HUES64 (cell line): ENCODE results near the gene EML3.

ENCODE experiments used
- H3K27ac ChIP-seq: 2 replicates; pipeline ENCODE4 v1.7.0; 2013; ENCODE audit warnings: low read depth, low read length, inconsistent platforms
- H3K27me3 ChIP-seq: 2 replicates; pipeline ENCODE4 v1.6.1; 2013; ENCODE audit warnings: mild to moderate bottlenecking, low read length; ENCODE audit not compliant: insufficient read depth
- H3K36me3 ChIP-seq: 2 replicates; pipeline ENCODE4 v1.6.1; 2013; ENCODE audit warnings: mild to moderate bottlenecking, low read length; ENCODE audit not compliant: insufficient read depth
- H3K4me1 ChIP-seq: 2 replicates; pipeline ENCODE4 v1.6.1; 2013; ENCODE audit warnings: mild to moderate bottlenecking, low read length, moderate library complexity; ENCODE audit not compliant: insufficient read depth
- H3K4me3 ChIP-seq: 2 replicates; pipeline ENCODE4 v1.5.1; 2013; ENCODE audit warnings: mild to moderate bottlenecking, low read length, moderate library complexity
- H3K9ac ChIP-seq: 2 replicates; pipeline ENCODE4 v1.6.1; 2013; ENCODE audit warnings: mild to moderate bottlenecking, low read depth, low read length
- H3K9me3 ChIP-seq: 2 replicates; pipeline ENCODE4 v1.6.1; 2013; ENCODE audit warnings: low read depth, low read length; ENCODE audit not compliant: insufficient read depth
- WGBS: fragments of 150-250, 120-280 bp; methylation state at CpG from one replicate; pipeline ENCODE4 v1.1.7; 2013; ENCODE audit warnings: missing lambda C conversion rate; 5-methylcytosine and 5-hydroxymethylcytosine counted together

The EML3 gene

DNA sequence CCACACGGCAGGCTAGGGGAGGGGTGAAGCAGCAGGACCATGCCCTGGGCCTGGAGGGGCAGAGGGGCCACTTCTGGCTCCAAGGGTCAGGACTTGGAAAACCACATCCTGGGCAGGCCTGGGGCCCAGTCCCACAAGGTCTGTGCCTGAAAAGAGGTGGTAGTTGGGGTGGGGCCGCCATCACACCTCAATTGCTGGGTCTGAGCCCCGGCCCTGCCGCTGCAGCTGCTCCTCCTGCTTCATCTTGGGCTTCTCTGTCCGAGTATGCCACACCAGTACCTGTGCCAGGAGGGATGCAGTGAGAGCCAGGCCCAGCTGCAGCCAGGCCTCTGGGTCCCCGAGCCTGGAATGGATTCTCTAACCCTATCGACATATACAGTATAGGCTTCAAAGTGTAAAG is 2.9 kb upstream of the EML3 start:
- 96% methylated on average over 7 of the region's 7 CpGs for WGBS
- H3K4me3 ChIP-seq = no peak overlapping the region
- no peak overlapping the region for H3K9ac ChIP-seq
- no peaks in the 10 kb centered on the region for H3K9me3 ChIP-seq
- peaks cover 7% of the 10 kb centered on the region; the same call in 1 of the 2 replicates for H3K36me3 ChIP-seq
- H3K27me3 ChIP-seq = peaks cover 10% of the 10 kb centered on the region; the same call in 1 of the 2 replicates
- peaks cover 6% of the 10 kb centered on the region; the same call in 1 of the 2 replicates for H3K4me1 ChIP-seq
- no peak overlapping the region for H3K27ac ChIP-seq

DNA sequence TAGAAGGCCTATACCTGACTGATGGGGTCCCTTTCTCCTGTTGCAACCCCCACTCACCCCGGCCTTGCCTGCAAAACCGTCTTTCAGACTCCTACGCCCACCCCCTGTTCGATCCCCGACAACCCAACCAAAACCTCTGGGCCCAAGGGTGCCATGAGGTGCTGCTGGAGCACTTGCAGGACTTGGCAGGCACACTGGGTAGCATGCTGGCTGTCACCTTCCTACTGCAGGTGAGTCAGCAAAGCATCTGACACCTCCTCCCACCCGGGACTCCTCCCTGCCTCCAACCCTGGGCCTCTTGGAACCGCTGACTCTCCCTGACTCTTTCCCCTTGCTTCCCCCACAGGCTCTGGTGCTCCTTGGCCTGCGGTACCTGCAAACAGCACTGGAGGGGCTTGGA is 1.7 kb upstream of the EML3 start:
- Histone ChIP-seq H3K9ac (no peak overlapping the region), H3K27me3 (peaks cover 10% of the 10 kb centered on the region; the same call in 1 of the 2 replicates), H3K4me3 (no peak overlapping the region), H3K36me3 (peaks cover 7% of the 10 kb centered on the region; the same call in 1 of the 2 replicates), H3K9me3 (no peaks in the 10 kb centered on the region), H3K27ac (no peak overlapping the region), H3K4me1 (peaks cover 5% of the 10 kb centered on the region; the same call in 1 of the 2 replicates)
- WGBS = 75% methylated on average over 8 of the region's 8 CpGs

DNA sequence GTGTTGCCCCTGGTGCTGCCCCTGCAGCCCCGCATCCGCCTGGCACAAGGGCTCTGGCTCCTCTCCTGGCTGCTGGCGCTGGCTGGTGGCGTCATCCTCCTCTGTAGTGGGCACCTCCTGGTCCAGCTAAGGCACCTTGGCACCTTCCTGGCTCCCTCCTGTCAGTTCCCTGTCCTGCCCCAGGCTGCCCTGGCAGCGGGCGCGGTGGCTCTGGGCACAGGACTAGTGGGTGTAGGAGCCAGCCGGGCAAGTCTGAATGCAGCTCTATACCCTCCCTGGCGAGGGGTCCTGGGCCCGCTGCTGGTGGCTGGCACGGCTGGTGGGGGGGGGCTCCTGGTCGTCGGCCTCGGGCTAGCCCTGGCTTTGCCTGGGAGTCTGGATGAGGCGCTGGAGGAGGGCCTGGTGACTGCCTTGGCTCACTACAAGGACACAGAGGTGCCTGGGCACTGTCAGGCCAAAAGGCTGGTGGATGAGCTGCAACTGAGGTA is 760 bp upstream of the EML3 start:
- Histone ChIP-seq H3K4me1 (peaks cover 5% of the 10 kb centered on the region; the same call in 1 of the 2 replicates), H3K36me3 (peaks cover 7% of the 10 kb centered on the region; the same call in 1 of the 2 replicates), H3K9ac (no peak overlapping the region), H3K27me3 (peaks cover 10% of the 10 kb centered on the region; the same call in 1 of the 2 replicates), H3K4me3 (peak overlapping the region; percentile 31), H3K9me3 (no peaks in the 10 kb centered on the region), H3K27ac (no peak overlapping the region)
- 84% methylated on average over 15 of the region's 15 CpGs for WGBS

DNA sequence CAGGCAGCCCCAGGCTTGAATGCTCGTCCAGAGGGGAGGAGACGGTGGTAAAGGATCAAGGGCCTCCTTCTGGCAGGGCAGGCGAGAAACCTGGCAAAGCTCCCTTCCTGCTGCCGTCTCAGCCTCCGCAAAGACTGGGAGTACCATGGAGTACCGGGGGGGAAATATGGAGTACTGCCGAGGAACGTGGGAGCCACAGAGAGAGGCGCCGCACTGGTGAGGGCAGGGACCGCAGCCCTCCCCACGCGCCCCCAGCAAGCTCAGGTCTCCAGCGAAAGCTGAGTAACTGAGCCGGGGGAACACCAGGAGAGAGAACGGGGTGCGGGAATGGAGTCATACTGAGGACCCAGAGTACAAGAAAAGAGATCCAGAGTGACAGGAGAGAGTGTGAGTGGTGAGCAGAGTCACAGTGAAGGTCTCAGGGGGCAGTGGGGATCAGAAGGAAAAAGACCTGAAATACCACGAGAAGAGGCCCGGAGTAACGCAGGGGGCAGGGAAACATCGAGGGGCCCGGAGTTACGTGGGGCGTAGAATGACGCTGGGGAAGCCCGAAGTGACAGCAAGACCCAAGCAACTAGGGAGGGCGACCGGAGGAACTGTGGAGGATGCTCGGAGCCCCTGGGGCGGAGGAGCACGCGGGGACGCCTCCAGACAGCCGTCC is 740 bp downstream of the EML3 start:
- Histone ChIP-seq H3K36me3 (peaks cover 7% of the 10 kb centered on the region; the same call in 1 of the 2 replicates), H3K9ac (peak overlapping the region; percentile 39; the same call in 1 of the 2 replicates), H3K27me3 (peaks cover 10% of the 10 kb centered on the region; the same call in 1 of the 2 replicates), H3K27ac (no peak overlapping the region), H3K4me1 (peaks cover 9% of the 10 kb centered on the region; the same call in 1 of the 2 replicates), H3K9me3 (no peaks in the 10 kb centered on the region), H3K4me3 (peak overlapping the region; percentile 66)
- 6% methylated on average over 34 of the region's 34 CpGs for WGBS

DNA sequence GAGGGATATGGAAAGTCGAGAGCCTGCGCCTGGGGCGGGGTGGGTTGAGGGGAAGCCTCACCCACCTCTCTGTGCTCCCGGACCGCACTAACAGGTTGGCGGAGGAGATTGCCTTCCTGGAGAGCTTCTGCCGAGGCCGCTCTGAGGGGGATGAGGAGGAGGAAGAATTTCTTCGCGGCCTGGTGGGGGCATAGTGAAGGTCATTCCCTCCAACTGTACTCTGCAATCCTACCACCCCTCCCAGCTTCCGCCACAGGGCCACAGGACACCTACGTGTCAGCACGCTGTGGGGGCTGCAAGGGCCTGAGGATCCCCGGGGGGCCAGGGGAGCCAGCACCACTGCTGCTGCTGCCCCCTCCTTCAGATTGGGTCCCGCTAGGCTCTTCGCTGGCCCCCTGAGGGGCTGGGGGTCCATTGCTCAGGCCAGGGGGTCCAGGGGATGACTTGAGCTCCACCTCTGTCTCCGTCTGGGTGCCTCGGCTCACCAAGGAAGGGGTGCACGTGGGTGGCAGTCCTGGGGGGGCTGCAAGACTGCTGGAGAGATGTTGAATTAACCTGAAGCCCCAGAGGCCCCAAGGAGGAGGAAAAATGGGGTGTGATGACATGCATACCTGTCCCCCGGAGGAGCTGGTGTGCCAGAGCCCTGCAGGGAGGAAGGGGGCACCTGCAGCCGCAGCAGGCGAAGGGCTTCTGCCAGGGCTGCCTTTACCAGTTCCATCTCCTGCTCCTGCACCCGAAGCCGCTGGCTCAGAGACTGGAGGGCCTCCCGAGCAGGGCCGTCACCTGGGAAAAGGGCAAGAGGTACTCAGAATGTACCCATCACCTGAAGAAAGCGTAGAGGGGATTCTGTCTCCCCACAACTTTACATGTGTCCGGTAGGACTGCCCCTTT is 1.5 kb downstream of the EML3 start:
- Histone ChIP-seq H3K9ac (no peak overlapping the region), H3K27ac (no peak overlapping the region), H3K4me3 (peak overlapping the region; percentile 66), H3K9me3 (no peaks in the 10 kb centered on the region), H3K36me3 (peaks cover 2% of the 10 kb centered on the region; the same call in 1 of the 2 replicates), H3K4me1 (peaks cover 9% of the 10 kb centered on the region; the same call in 1 of the 2 replicates), H3K27me3 (peaks cover 10% of the 10 kb centered on the region; the same call in 1 of the 2 replicates)
- WGBS = 73% methylated on average over 24 of the region's 28 CpGs

DNA sequence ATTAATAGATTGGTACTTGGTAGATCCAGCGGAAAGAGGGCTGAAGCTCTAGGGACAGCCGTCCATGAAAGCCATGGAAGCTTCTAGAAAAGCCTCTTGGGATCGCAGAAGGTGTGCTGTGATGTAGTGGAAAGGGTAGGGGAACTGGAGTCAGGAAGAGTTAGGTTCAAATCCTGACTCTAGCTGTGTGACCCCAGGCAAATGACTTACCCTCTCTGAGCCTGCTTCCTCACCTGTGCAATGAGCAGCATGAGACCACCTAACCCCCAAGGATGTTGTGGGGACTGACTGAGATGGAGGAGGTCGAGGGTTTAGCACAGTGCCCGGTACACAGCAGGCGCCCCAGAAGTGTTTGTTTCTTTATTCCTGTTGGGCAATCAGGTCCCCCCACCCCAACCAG is 2.2 kb downstream of the EML3 start:
- Histone ChIP-seq H3K4me1 (peaks cover 9% of the 10 kb centered on the region; the same call in 1 of the 2 replicates), H3K27ac (no peak overlapping the region), H3K27me3 (peaks cover 10% of the 10 kb centered on the region; the same call in 1 of the 2 replicates), H3K9me3 (no peaks in the 10 kb centered on the region), H3K4me3 (no peak overlapping the region), H3K36me3 (peaks cover 2% of the 10 kb centered on the region; the same call in 1 of the 2 replicates), H3K9ac (no peak overlapping the region)
- 91% methylated on average over 6 of the region's 6 CpGs for WGBS

DNA sequence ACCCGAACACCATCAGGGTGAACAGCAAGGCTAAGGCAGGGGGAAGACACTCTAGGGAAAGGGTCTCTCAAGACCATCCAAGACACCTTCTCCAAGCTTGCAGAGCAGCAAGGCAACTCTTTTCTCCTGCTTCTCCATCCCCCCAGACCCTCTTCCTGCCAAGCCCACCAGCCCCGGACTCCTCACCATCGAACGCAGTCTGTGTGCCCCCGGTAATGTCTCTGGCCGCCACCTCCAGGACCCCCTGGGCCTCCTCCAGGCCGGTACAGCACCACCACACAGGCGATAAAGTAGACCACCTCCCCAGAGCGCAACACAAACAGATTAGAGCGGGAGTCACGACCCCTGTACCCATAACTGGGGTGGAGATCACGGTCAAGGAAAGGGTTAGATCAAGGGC is 3.8 kb downstream of the EML3 start:
- H3K4me3 ChIP-seq = no peak overlapping the region
- WGBS = 94% methylated on average over 12 of the region's 12 CpGs
- H3K36me3 ChIP-seq = no peaks in the 10 kb centered on the region
- H3K9me3 ChIP-seq = no peaks in the 10 kb centered on the region
- peaks cover 16% of the 10 kb centered on the region for H3K27me3 ChIP-seq
- no peak overlapping the region for H3K9ac ChIP-seq
- no peak overlapping the region for H3K27ac ChIP-seq
- H3K4me1 ChIP-seq = peaks cover 13% of the 10 kb centered on the region; the same call in 1 of the 2 replicates

DNA sequence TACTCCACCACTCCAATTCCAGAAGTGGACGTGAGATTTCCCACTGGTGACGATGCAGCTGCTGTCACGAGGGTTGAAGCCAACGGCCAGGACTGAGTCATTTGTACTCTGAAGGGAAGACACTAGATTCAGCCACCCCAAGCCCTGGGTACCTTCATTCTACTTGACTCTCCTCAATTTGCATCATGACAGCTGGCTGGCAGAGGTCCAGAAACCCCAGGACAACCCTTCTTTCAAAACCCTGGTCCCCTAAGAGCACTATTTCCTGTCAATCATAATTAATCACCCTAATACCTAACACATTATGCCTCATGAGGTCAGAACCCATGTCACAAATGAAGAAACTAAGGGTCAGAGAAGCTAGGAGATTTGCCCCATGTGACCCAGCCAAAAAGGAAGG is 4.9 kb downstream of the EML3 start:
- Histone ChIP-seq H3K4me3 (no peak overlapping the region), H3K4me1 (peaks cover 17% of the 10 kb centered on the region; the same call in 1 of the 2 replicates), H3K27me3 (peaks cover 26% of the 10 kb centered on the region), H3K36me3 (no peaks in the 10 kb centered on the region), H3K9ac (no peak overlapping the region), H3K9me3 (no peaks in the 10 kb centered on the region), H3K27ac (no peak overlapping the region)
- 87% methylated on average over 4 of the region's 4 CpGs for WGBS

DNA sequence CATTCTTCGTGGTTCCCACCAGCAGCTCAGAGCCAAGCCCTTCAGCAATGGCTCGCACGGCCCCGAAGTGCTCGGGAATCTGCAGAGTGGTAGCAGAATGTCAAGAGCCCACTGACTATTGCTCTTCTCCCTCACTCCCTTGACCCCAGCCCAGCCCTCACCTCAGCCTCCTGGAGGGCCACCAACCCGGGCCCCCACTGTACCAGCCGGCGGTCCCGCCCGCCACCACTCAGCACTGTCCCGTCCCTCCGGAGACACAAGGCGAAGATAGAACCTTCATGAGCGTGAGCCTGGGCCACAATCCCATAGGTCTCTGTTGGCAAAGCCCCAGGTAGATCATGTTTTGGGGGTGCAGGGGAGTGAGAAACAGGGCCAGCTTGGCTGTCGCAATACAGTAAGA is 6.7 kb downstream of the EML3 start:
- no peak overlapping the region for H3K9ac ChIP-seq
- peaks cover 12% of the 10 kb centered on the region; the same call in 1 of the 2 replicates for H3K4me1 ChIP-seq
- 93% methylated on average over 15 of the region's 15 CpGs for WGBS
- H3K27ac ChIP-seq = no peak overlapping the region
- H3K36me3 ChIP-seq = no peaks in the 10 kb centered on the region
- H3K4me3 ChIP-seq = no peak overlapping the region
- no peaks in the 10 kb centered on the region for H3K9me3 ChIP-seq
- peaks cover 21% of the 10 kb centered on the region for H3K27me3 ChIP-seq

DNA sequence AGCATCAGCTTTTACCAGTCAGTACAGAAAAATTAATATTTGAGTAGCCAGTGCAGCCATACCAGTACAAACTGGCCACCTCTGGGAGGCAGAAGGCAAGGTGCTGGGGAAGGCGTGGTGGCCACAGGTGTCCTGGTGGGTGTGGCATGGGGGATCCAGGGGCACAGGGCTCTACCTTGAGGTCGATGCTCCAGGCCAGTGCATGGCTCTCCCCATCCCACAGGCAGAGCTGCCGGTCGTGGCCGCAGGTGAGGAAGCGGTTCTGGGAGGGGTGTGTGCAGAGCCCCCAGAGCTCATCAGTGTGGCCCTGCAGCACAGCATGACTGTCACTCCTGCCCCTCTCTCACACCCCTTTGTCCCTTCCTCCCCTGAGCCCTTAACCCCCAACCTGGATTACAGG is 7.1 kb downstream of the EML3 start:
- no peak overlapping the region for H3K27ac ChIP-seq
- no peak overlapping the region for H3K9ac ChIP-seq
- H3K4me3 ChIP-seq = no peak overlapping the region
- peaks cover 12% of the 10 kb centered on the region; the same call in 1 of the 2 replicates for H3K4me1 ChIP-seq
- WGBS = 96% methylated on average over 6 of the region's 6 CpGs
- peaks cover 25% of the 10 kb centered on the region for H3K27me3 ChIP-seq
- H3K9me3 ChIP-seq = no peaks in the 10 kb centered on the region
- H3K36me3 ChIP-seq = no peaks in the 10 kb centered on the region
